ENCODE results near the gene DSCAML1. TPM values are rescaled to one million over a fixed set of nuclear protein-coding genes. Genes with fewer than 3 reads are reported as not detected.

DSCAML1 gene
- total RNA-seq, 1 experiment from 2014 or later: not detected

DNA sequence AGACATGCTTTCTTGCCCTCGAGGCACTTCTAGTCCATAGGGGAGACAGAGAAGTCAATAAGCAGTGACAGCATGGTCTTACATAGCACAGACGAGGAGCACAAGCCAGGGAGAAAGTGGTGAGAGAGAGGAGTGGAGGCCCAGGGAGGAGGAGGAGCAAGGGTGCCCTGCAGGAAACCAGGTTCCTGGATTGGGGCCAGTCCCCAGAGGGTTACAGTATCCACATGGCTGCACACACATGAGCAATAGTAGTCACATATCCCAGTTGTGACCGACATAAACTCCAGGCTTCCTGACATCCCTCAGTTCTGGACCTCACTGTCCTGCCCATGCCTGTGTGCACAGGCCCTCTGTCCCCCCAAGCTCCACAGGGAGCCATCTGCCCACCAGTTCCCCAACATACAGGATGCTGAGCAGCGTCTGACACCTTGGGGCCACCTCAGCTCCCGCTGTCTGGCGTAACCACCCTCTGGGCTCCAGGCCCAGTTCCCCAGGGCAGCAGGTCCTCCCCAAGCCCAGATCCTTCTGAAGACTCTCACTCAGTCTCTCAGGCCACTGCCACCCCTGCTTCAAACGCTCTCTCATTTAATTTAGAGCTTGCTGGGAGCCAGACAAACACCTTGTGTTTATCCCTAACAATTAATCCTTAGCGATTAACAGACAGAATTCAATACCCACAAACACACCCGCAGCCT, 53.7 kb downstream of the DSCAML1 start:
- Histone ChIP-seq H3K27ac (ENCODE audit: low read length) (no peak overlapping the region), H3K4me3 (ENCODE audit: low read length) (no peak overlapping the region), H3K9ac (ENCODE audit: low read length) (no peak overlapping the region), H3F3A (ENCODE audit: low read length, unreplicated experiment) (no peaks in the 10 kb centered on the region), H4K20me1 (ENCODE audit: low read length) (no peaks in the 10 kb centered on the region), H3K79me2 (ENCODE audit: low read length) (no peaks in the 10 kb centered on the region), H3K27me3 (ENCODE audit: low read length) (peaks cover 80% of the 10 kb centered on the region), H3K4me2 (ENCODE audit: low read length) (no peak overlapping the region), H3K9me3 (ENCODE audit: low read length) (no peaks in the 10 kb centered on the region), H3K4me1 (ENCODE audit: insufficient read depth, low read length) (no peaks in the 10 kb centered on the region), H3K9me2 (replicated peaks; ENCODE audit: low read length) (no peaks in the 10 kb centered on the region), H2AFZ (ENCODE audit: low read length) (no peak overlapping the region), H3K36me3 (ENCODE audit: low read depth, low read length) (no peaks in the 10 kb centered on the region)
- ATAC-seq (no peak), DNase-seq (no peak)
- POLR2A ChIA-PET (ENCODE audit: unreplicated experiment): no interaction called here
- TF ChIP-seq EZH2 (IDR thresholded peaks at IDR 0.05; ENCODE audit: low read length, unreplicated experiment): no peak
- TF ChIP-seq, protein P1, sequence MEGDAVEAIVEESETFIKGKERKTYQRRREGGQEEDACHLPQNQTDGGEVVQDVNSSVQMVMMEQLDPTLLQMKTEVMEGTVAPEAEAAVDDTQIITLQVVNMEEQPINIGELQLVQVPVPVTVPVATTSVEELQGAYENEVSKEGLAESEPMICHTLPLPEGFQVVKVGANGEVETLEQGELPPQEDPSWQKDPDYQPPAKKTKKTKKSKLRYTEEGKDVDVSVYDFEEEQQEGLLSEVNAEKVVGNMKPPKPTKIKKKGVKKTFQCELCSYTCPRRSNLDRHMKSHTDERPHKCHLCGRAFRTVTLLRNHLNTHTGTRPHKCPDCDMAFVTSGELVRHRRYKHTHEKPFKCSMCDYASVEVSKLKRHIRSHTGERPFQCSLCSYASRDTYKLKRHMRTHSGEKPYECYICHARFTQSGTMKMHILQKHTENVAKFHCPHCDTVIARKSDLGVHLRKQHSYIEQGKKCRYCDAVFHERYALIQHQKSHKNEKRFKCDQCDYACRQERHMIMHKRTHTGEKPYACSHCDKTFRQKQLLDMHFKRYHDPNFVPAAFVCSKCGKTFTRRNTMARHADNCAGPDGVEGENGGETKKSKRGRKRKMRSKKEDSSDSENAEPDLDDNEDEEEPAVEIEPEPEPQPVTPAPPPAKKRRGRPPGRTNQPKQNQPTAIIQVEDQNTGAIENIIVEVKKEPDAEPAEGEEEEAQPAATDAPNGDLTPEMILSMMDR (conservative IDR thresholded peaks at IDR 0.05; ENCODE audit: low read depth, low read length): no peak
- TF ChIP-seq EZH2phosphoT487 (IDR thresholded peaks at IDR 0.05; ENCODE audit: borderline replicate concordance, low read length): no peak
- BruUV-seq (replicated peaks): no TSS peak
- CTCF ChIA-PET: no interaction called here
- intact Hi-C loops (cut with micrococcal nuclease): no loop called here

DNA sequence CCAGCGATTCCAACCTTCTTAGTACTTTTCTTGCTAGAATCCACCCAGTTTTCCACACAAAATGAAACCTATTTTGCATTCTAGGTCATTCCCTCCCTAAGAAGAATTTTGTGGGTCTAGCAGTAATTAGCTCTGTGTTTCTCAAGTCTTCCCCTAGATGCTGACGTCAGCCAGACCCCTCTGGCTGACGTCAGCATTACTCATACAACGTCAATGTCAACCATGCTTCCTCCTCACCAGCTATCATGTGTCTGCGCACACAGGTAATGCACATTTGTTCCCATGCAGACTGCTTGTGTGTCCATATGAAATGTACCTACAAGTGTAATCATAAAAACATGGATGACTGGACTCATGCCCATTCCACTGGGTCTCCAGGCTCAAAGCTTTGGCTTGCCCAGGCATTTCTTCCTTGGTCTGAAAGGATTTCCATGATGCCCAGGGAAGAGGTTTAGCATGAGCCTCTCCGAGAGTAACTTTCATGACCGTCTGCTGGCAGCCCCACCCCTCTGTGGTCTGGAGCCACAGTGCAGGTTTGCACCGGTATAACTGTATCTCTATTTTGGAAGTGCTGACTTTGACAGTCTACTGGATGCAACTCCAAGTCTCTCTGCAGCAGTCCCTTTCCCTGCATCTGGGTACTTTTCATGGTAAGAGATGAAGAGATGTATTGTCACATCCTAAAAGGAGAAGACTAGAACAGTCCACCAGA, 58.6 kb downstream of the DSCAML1 start:
- Histone ChIP-seq H3K4me3 (ENCODE audit: low read length) (no peak overlapping the region), H3K9ac (ENCODE audit: low read length) (no peak overlapping the region), H4K20me1 (ENCODE audit: low read length) (no peaks in the 10 kb centered on the region), H3K27me3 (ENCODE audit: low read length) (peaks cover 82% of the 10 kb centered on the region), H3K9me2 (replicated peaks; ENCODE audit: low read length) (no peaks in the 10 kb centered on the region), H2AFZ (ENCODE audit: low read length) (no peak overlapping the region), H3K36me3 (ENCODE audit: low read depth, low read length) (no peaks in the 10 kb centered on the region), H3K79me2 (ENCODE audit: low read length) (no peaks in the 10 kb centered on the region), H3K4me1 (ENCODE audit: insufficient read depth, low read length) (no peaks in the 10 kb centered on the region), H3K4me2 (ENCODE audit: low read length) (no peak overlapping the region), H3K9me3 (ENCODE audit: low read length) (no peaks in the 10 kb centered on the region), H3K27ac (ENCODE audit: low read length) (no peak overlapping the region), H3F3A (ENCODE audit: low read length, unreplicated experiment) (no peaks in the 10 kb centered on the region)
- ChIA-PET POLR2A (ENCODE audit: unreplicated experiment) (no interaction called here), CTCF (no interaction called here)
- TF ChIP-seq EZH2phosphoT487 (IDR thresholded peaks at IDR 0.05; ENCODE audit: borderline replicate concordance, low read length) (no peak), EZH2 (IDR thresholded peaks at IDR 0.05; ENCODE audit: low read length, unreplicated experiment) (no peak)
- TF ChIP-seq, protein P1 (conservative IDR thresholded peaks at IDR 0.05; ENCODE audit: low read depth, low read length): no peak
- intact Hi-C loops (cut with micrococcal nuclease): no loop called here
- ATAC-seq: no peak
- BruUV-seq (replicated peaks): no TSS peak
- no peak for DNase-seq
